T-helper 17 cell (primary cell): ENCODE results near the gene ZXDC. TPM values are rescaled to one million over a fixed set of nuclear protein-coding genes. Genes with fewer than 3 reads are reported as not detected.
A peak's percentile ranks its signal among the peaks of the same experiment; 100 is the strongest.

ENCODE experiments used
- ATAC-seq: fragments of 150-1000 bp; cut with Tn5 transposase; 2 replicates; pipeline ENCODE4 v1.10.0; 2021; ENCODE audit warnings: mild to moderate bottlenecking, moderate library complexity
- DNase-seq, 3 donors: peaks; one replicate each; pipeline versions ENCODE4 v3.0.0 to v3.0.0-alpha.2; 2020 to 2021
- H3K9me3 ChIP-seq: one replicate; pipeline ENCODE4 v1.7.0; 2013; ENCODE audit warnings: low read length, mild to moderate bottlenecking; ENCODE audit not compliant: control insufficient read depth, poor library complexity, severe bottlenecking
- H3K27ac Mint-ChIP-seq: one replicate; pipeline ENCODE4 v1.8.0; 2022; ENCODE audit warnings: mild to moderate bottlenecking, moderate library complexity, mixed read lengths
- H3K27me3 Mint-ChIP-seq: one replicate; pipeline ENCODE4 v1.8.0; 2022; ENCODE audit warnings: mixed read lengths
- H3K36me3 Mint-ChIP-seq: one replicate; pipeline ENCODE4 v1.8.0; 2022; ENCODE audit warnings: low read depth, mixed read lengths
- H3K4me1 Mint-ChIP-seq: one replicate; pipeline ENCODE4 v1.8.0; 2022; ENCODE audit warnings: mild to moderate bottlenecking, mixed read lengths
- H3K4me3 Mint-ChIP-seq: one replicate; pipeline ENCODE4 v1.8.0; 2022; ENCODE audit warnings: mild to moderate bottlenecking, moderate library complexity, mixed read lengths
- total RNA-seq, 4 donors: library from RNA in 2 of 4; stranded (reverse) in 2 of 4; gene quantifications; one replicate each; pipeline ENCODE4 v1.2.3 and lab custom pipeline; 2022 to 2026

Gene ZXDC
- total RNA-seq, 2 donors from 2014 or later: 57.2 to 59.0 TPM

DNA sequence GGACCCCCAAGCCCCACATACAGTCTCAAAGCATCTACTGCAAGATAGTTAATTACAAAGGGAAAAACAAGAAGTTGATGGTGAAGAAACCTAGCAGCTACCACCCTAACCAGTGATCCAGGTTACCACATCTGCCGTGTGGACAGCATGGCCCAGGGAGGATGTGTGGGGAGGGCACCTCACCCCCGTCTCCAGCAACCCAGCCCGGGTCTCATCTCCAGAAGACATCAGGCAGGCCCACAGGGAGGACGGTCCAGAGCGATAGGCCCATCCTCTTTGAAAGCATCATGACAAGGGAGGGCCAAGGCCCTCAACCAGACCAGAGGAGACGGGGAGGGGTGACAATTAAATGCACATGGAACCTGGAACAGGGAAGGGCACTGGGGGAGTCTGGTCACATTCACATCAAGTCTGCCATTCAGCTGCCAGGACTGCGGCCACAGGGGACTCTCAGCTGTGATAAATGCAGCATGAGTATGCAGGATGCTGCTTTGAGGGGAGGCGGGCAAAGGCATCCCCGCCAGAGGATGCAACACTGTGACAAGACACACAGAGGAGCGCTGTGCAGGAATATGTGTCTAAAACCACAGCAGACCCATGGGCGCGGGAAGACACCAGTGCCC lies 18.8 kb downstream of the ZXDC start:
- no peak overlapping the region for H3K27ac Mint-ChIP-seq
- H3K36me3 Mint-ChIP-seq: peaks cover 10% of the 10 kb centered on the region

DNA sequence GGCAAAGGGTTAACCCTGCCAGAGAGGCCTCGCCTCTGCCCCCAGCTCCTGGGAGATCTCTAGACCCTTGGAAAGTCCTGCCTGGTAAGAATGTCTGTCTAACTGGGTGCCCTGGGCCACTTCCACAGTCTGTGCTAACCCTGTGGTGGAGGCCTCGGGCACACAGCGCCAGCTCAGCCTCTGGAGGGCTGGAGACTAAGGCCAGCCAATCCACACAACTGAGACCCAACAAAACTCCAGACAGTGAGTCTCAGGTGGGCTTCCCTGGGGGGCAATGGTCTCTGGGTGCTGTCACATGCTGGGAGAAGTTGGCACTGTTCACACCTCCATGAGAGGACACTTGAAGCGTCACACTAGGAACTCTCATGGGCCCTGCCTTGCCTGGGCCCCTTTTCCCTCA lies 19.5 kb downstream of the ZXDC start:
- H3K27me3 Mint-ChIP-seq: no peaks in the 10 kb centered on the region
- DNase-seq (no peak), ATAC-seq (no peak)
- H3K9me3 ChIP-seq: no peaks in the 10 kb centered on the region
- H3K27ac Mint-ChIP-seq: no peak overlapping the region
- H3K4me3 Mint-ChIP-seq: no peak overlapping the region
- H3K4me1 Mint-ChIP-seq: peaks cover 18% of the 10 kb centered on the region
- H3K36me3 Mint-ChIP-seq: peaks cover 13% of the 10 kb centered on the region

More for the DNA sequence above, 18.8 kb downstream of the ZXDC start:
- Mint-ChIP-seq H3K4me1 (peaks cover 15% of the 10 kb centered on the region), H3K4me3 (no peak overlapping the region), H3K27me3 (no peaks in the 10 kb centered on the region)
- DNase-seq (no peak), ATAC-seq (no peak)
- no peaks in the 10 kb centered on the region for H3K9me3 ChIP-seq

DNA sequence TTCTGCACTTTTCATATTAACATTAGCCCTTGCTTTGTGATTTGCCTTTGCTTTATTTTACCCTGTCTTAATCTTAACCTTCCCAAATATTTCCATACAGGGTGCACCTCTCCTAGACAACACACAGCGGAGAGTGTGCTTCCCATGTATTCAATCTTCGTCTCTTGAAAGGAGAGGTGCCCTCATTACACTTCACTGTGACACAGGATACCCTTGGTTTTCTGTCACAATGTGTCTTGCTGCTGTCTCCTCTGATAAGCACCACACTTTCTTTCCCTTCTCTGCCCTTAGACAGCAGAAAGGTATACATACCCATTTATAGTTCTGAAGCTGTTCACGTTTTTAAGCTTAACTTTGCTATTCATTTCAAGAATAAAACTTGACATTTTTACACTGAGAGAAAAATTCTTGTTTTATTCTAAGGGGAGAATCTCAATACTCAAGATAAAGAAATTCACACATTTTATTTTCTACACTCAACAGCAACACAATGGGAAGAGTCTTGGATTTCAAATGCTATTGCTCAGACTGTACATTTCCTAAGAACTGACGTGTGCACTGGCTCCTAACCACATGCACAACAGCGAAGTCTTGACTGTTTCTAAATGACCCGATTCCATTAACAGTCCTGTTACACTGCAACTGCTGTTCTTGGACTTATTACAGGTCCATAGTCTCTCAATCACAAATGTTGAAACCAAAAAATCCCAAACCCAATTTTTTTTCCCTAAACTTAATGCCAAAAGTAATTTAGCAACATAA lies 21.1 kb downstream of the ZXDC start:
- no peak overlapping the region for H3K4me3 Mint-ChIP-seq
- H3K9me3 ChIP-seq: no peaks in the 10 kb centered on the region
- H3K27ac Mint-ChIP-seq: peak overlapping the region; percentile 32
- DNase-seq (no peak), ATAC-seq (no peak)
- peaks cover 10% of the 10 kb centered on the region for H3K36me3 Mint-ChIP-seq
- no peaks in the 10 kb centered on the region for H3K27me3 Mint-ChIP-seq
- H3K4me1 Mint-ChIP-seq: peaks cover 19% of the 10 kb centered on the region

DNA sequence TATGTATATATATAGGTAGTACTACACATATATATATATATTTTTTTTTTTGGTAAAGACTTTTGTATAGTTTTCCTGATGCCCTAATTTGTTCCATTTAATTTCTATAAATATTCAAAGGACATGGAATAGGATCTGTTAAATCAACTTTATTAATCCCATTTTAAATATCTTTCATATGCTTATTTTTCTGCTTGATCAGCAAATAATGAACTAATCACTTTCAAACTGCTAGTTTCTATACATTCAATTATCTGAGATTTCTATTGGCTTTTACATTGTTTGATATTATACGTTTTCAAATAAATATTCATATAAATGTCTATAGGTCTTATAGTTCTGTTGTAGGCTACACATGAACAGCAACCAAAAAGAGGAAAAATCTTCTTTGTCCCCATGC lies 21.7 kb downstream of the ZXDC start:
- peaks cover 10% of the 10 kb centered on the region for H3K36me3 Mint-ChIP-seq
- no peak overlapping the region for H3K27ac Mint-ChIP-seq

DNA sequence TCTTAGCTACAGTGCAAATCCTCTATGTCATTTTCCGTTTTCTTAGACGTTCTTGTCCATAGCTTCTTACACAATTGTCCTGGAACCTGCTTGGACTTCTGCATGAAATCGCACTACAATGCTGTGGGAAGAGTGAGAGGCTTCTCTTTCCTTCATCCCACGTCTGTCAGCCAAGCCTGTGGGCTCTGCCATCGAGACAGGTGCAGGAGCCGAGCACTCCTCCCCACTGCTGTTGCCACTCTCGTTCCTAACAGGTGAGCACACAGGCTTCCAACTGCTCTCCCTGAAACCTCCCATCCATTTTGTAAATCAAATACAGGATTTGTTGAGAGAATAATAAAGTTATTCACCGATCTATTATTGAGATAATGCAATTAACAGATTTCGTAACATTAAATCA lies 23.5 kb downstream of the ZXDC start:
- Mint-ChIP-seq H3K27me3 (no peaks in the 10 kb centered on the region), H3K4me3 (no peak overlapping the region), H3K4me1 (peaks cover 19% of the 10 kb centered on the region), H3K36me3 (peaks cover 10% of the 10 kb centered on the region), H3K27ac (peak overlapping the region; percentile 34)
- DNase-seq: no peak
- no peaks in the 10 kb centered on the region for H3K9me3 ChIP-seq
- no peak for ATAC-seq

More for the DNA sequence above, 21.7 kb downstream of the ZXDC start:
- H3K27me3 Mint-ChIP-seq: no peaks in the 10 kb centered on the region
- ATAC-seq (no peak), DNase-seq (no peak)
- no peaks in the 10 kb centered on the region for H3K9me3 ChIP-seq
- no peak overlapping the region for H3K4me3 Mint-ChIP-seq
- peaks cover 19% of the 10 kb centered on the region for H3K4me1 Mint-ChIP-seq

DNA sequence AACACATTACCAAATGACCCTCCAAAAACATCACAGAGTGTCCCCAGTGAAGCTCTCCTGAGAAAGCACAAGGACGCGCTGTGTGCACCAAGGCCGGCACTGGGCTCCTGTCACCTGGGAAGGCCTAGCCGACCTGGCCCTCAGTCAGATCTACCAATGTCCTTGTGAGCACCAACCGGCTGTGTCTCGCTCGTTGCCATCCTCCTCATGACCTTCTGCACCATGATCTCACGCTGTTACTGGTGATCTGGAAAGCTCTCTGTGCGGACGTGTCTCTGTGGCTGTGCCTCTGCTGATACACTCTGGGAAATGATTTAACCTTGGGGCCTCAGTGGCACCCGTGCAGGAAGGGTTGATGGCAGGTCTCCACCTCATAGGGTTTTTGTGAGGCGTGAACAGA lies 24.2 kb downstream of the ZXDC start:
- no peak overlapping the region for H3K4me3 Mint-ChIP-seq
- H3K4me1 Mint-ChIP-seq: peaks cover 15% of the 10 kb centered on the region
- H3K27ac Mint-ChIP-seq: no peak overlapping the region
- no peaks in the 10 kb centered on the region for H3K9me3 ChIP-seq
- H3K36me3 Mint-ChIP-seq: peaks cover 10% of the 10 kb centered on the region
- no peak for ATAC-seq
- no peaks in the 10 kb centered on the region for H3K27me3 Mint-ChIP-seq
- no peak for DNase-seq

DNA sequence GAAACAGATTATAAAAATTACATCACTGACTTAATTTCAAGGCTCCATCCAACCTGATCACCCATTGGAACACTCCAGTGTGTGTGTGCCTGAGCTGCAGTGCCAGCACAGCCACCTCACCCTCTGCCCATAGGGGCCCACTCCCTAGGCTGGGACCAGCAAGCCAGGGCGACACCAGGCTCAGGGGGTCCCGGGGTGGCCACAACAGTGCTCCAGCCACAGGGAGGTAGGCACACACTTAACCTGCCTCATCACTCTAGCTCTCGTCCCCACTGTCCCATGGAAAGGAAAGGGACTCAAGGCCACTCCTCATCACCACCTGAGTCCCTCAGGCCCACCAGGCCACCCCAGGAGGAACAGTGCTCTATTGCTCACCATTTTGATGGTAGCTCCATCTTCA lies 24.9 kb downstream of the ZXDC start:
- H3K9me3 ChIP-seq: no peaks in the 10 kb centered on the region
- H3K36me3 Mint-ChIP-seq: peaks cover 10% of the 10 kb centered on the region
- no peak overlapping the region for H3K27ac Mint-ChIP-seq
- no peaks in the 10 kb centered on the region for H3K27me3 Mint-ChIP-seq
- H3K4me3 Mint-ChIP-seq: no peak overlapping the region
- DNase-seq (no peak), ATAC-seq (no peak)
- peaks cover 15% of the 10 kb centered on the region for H3K4me1 Mint-ChIP-seq

DNA sequence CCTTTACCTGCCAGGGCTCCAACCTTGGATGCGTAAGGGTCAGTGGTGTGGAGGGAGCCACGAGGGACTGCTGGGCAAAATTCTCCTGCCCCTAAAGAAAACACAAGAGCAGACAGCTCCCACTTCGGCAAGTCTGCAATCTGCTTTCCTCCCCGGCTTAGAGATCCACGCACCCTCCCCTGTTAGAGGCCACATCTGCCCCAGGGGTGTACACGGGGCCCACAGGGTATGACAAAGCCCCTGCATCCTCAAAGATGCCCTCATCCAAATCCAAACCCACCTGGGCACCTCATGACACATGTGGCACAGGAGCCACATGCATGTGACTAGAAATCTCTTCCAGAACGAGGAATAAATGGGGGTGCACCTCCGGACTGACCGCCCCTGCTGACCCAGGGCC lies 25.5 kb downstream of the ZXDC start:
- Mint-ChIP-seq H3K4me1 (peaks cover 12% of the 10 kb centered on the region), H3K4me3 (no peak overlapping the region), H3K27ac (no peak overlapping the region), H3K27me3 (no peaks in the 10 kb centered on the region), H3K36me3 (peaks cover 10% of the 10 kb centered on the region)
- no peaks in the 10 kb centered on the region for H3K9me3 ChIP-seq
- ATAC-seq (no peak), DNase-seq (no peak)

DNA sequence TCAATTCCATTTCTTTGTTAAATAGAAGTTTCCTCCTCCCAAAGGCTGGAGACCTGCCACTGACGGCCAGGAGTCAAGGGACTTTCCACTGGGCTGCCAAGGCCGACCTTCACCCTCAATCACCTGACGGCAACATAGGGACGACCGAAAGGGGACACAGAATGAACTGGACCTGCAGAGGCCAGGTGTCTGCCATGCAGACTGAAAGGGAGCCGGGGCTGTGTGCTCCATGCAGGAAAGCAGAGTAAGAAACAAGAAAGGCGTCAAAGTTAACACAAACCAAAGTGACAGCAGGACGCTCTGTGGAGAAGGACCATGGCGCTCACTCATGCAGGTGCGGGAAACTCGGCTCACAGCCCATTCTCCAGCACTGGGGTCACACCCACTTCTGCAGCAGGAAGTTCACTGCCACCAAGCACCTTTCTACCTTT lies 26.1 kb downstream of the ZXDC start:
- Mint-ChIP-seq H3K4me1 (peaks cover 12% of the 10 kb centered on the region), H3K27me3 (no peaks in the 10 kb centered on the region), H3K27ac (no peak overlapping the region), H3K36me3 (peaks cover 10% of the 10 kb centered on the region), H3K4me3 (no peak overlapping the region)
- H3K9me3 ChIP-seq: no peaks in the 10 kb centered on the region
- no peak for ATAC-seq
- DNase-seq: no peak

DNA sequence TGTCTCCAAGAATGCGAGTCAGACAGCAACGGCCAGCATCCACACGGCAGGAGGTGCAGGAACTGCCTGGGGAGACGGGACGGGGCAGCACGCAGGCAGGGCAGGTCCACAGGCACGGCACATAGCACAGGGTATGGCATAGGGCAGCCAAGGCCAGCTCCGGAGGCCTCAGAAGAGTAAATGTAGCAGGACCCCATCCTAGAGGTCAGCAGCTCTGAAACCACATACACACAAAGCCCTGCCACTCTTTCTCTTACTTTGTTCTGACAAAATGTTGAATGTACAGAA lies 26.9 kb downstream of the ZXDC start:
- Mint-ChIP-seq H3K36me3 (peaks cover 5% of the 10 kb centered on the region), H3K4me1 (peaks cover 8% of the 10 kb centered on the region), H3K27ac (no peak overlapping the region), H3K27me3 (no peaks in the 10 kb centered on the region), H3K4me3 (no peak overlapping the region)
- H3K9me3 ChIP-seq: no peaks in the 10 kb centered on the region
- ATAC-seq (no peak), DNase-seq (no peak)

DNA sequence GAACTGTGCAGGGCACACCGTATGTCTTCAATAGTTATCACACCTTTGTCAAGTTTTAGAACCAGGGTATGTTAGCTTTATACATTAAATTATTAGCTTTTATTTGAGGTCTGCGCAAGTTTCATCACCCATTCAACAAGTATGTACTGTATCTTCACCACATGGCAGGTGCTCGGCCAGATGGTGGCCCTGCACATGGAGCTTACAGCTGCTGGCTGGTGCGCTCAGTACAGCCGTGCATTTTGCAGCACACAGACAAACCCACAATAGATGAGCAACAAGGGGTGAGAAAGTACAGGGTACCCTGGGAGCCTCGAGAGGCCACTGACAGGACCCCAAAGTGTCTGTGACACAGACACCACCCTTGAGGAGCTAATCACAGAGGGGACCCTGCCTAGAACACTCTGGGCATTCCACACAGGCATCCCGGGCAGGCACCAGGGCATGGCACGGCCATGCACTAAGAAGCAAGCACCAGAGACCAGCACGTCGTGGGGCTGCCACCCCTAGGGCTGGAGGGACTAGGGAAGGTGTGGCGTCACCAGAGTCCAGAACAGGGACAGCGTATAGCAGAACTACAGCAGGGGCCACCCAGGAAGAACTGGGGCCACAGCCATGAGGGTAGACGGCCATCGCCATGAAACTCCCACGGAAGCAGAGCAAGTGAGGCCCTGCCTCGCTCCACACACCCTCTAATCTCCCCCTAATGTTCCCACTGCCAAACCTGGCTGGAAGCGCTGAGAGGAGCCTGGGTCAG lies 27.4 kb downstream of the ZXDC start:
- Mint-ChIP-seq H3K36me3 (peaks cover 5% of the 10 kb centered on the region), H3K27me3 (no peaks in the 10 kb centered on the region), H3K4me3 (no peak overlapping the region), H3K4me1 (peaks cover 8% of the 10 kb centered on the region), H3K27ac (no peak overlapping the region)
- no peak for ATAC-seq
- no peak for DNase-seq
- no peaks in the 10 kb centered on the region for H3K9me3 ChIP-seq

DNA sequence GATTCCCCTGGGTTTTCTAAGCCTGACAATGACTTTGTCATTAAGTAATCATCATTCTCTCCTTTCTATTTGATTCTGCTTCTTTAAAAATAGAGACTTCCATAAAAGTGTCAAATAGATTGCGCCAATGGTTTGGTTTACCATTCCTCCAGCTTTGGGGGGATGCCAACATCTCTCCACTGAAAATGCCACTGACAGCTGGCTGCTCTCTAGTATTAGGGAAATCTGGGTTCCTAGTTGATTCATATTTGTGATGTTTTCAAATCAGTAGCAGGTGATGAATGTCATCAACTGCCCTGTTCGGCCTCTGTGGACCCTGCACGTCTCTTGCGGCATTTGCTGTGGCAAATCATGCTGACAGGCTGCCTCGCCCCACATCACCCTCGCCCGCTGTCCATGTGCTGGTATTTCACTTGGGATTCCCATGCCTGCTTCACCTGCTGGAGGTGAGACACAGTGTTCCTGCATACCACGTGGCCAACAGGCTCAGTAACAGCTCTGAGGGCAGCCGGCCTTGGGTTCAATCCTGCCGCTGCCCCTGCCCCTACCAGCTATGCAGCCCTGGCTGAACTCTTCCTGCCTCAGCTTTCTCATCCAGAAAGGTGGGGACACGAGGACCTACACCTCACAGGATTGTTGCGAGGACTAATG lies 28.1 kb downstream of the ZXDC start:
- H3K36me3 Mint-ChIP-seq: peaks cover 8% of the 10 kb centered on the region
- no peak overlapping the region for H3K27ac Mint-ChIP-seq
- ATAC-seq (no peak), DNase-seq (no peak)
- no peaks in the 10 kb centered on the region for H3K9me3 ChIP-seq
- no peaks in the 10 kb centered on the region for H3K27me3 Mint-ChIP-seq
- H3K4me1 Mint-ChIP-seq: peaks cover 10% of the 10 kb centered on the region
- no peak overlapping the region for H3K4me3 Mint-ChIP-seq

DNA sequence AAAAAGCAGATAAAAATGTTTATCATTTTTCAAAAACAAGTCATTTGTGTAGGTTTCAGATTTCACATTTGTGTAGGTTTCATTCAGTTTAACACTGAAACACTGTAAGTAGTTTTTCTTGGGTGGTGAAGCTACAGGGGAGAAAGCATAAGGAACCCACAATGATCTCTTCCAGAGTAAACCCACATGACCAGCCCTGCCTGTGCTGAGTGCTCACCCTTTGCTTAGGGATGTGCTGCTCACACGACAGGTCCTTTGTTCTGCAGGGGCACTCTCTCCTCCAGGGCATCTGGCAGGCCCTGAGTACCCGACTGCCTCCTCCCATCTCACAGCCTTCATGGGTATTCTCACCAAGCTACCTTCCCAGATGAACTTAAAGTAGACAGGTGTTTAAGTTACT lies 28.9 kb downstream of the ZXDC start:
- ATAC-seq (no peak), DNase-seq (no peak)
- H3K4me1 Mint-ChIP-seq: peaks cover 10% of the 10 kb centered on the region
- H3K9me3 ChIP-seq: no peaks in the 10 kb centered on the region
- H3K27me3 Mint-ChIP-seq: no peaks in the 10 kb centered on the region
- no peak overlapping the region for H3K27ac Mint-ChIP-seq
- H3K36me3 Mint-ChIP-seq: peaks cover 8% of the 10 kb centered on the region
- H3K4me3 Mint-ChIP-seq: no peak overlapping the region
